GM19455 (cell line): Measurements from ENCODE around the gene GUCA1A.
"Not testable (repeated sequence)": the region's sequence is repeated elsewhere in the genome, so short reads cannot be mapped to it uniquely, and the experiment has no call there.

Experiments used
- ATAC-seq: cut with Tn5 transposase; IDR thresholded peaks from one replicate; pipeline ENCODE4 v1.9.1; 2021; ENCODE audit not compliant: unreplicated experiment

Gene GUCA1A

DNA sequence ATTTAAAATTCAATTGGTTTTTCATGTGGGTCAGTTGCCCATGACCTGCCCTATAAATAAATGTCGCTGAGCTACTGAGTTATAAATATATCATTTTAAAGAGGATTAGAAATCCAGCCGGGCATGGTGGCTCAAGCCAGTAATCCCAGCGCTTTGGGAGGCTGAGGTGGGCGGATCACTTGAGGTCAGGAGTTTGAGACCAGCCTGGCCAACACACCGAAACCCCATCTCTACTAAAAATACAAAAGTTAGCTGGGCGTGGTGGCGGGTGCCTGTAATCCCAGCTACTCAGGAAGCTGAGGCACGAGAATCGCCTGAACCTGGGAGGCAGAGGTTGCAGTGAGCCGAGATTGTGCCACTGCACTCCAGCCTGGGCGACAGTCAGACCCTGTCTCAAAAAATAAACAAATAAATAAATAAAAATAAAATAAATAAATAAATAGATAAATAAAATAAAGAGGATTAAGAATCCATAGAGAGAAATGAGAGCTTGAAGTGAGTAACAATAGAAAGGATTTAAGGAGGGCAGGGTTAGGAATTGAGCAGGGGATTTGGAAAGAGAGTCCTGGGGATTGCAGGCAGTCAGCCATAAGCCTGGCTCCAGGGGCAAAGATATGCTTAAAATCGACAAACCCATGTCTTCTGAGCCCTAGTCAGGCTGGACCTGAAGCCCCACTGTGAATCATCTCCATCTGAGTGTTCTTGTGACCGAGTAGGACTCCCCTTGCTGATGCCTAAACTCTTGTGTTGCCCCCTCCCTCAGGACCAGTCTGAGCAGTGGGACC is 29.2 kb downstream of the GUCA1A start:
- not testable (repeated sequence) for ATAC-seq

DNA sequence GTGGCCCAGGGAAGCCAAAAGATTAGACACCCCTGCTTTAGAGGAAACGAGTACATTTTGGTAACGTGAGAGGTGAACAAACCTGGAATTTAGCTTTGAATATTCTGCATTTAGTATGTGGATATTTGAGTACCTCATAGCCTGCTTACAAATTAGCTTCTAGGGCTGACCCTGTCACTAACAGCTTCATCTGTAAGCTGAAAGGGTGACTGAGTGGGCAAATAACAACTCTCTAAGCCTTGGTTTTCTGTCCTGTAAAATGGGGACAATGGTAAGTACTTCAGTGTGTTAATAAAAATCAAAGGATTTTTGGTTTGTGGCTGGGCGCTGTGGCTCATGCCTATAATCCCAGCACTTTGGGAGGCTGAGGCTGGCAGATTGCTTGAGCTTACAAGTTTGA is 30.0 kb downstream of the GUCA1A start:
- no peak for ATAC-seq

DNA sequence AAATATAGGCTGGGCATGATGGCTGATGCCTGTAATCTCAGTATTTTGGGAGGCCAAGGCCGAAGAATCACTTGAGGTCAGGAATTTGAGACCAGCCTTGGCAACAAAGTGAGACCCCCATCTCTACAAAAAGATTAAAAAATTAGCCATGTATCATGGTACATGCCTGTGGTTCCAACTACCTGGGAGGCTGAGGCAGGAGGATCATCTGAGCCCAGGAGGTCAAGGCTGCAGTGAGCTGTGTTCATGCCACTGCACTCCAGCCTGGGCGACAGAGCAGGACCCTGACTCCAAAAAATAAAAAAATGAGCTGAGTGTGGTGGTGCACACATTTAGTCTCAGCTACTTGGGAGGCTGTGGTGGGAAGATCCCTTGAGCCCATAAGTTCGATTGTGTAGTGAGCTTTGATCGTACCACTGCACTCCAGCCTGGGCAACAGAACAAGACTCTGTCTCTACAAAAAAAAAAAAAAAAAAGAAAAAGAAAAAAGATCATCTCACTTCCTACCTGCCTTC is 31.7 kb downstream of the GUCA1A start:
- no peak for ATAC-seq

DNA sequence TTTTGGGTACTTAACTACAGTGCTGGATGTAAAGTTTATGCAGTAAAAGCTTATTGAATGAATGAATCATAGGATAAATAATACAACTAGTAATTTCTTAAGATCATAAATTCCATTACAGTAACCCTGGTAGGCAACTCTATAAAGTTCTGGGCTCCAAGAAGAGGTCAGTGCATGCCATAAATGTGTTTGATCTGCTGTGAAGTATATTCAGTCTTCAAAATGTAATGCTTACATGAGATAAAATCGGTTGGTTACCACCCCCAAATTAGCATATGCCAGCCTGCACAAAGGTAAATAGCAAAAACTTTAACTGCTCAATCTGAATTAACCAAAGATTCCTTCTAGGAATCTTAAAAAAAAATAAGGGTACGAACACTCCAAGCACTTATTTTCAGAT is 34.4 kb downstream of the GUCA1A start:
- ATAC-seq = not testable (repeated sequence)

DNA sequence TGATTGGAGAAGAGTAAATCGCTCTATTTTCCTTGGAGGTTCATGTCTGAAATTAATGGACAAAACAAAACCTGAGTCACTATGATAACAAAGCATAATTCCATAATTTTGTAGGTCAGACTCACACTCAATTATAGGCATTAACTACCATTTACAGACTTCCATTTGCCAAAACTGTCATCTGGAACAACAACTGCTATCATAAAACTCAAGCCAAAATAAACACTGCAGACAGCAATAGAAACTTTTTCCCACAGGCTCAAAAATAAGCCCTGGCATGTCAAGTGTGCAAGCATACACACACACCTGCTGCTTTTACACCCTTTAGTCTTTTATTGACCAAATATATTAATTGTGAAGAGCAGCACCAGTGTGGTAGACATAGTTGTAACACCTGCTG is 37.4 kb downstream of the GUCA1A start:
- ATAC-seq = no peak

DNA sequence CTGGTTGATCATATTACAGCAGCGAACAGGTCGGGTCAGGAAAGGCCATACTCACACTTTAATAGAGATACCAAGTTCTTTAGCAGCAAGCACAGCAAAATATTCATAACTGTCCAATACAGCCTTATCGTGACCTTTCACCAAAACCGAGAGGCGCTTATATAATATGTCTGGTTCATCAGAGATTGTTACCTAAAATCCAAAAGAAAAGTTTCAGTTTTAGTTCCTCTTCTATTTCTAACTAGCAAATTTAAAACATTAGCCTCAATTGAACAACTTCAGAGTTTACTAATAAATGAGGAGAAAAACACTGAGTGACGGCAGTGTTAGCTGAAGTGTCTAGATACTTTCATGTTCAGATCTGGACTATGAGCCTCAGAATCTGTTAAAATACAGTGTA is 38.6 kb downstream of the GUCA1A start:
- no peak for ATAC-seq

DNA sequence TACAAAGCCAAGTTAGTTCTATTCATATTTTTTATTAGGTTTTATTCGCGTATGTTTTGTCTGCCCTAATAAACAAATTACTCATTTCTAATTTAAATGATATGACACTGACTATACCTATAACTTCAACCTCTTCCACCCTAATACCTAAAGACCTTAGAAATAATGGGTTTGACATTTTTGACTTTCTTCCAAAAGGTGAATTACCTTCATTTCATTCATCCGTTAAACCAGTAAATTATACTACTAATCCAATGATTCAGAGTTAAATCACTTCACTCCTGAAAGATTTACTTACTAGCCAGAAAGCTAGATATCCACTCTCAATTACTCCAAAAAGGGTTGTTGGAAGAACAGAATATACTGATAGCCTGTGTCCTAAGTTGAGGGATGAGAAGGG is 39.3 kb downstream of the GUCA1A start:
- ATAC-seq = no peak

DNA sequence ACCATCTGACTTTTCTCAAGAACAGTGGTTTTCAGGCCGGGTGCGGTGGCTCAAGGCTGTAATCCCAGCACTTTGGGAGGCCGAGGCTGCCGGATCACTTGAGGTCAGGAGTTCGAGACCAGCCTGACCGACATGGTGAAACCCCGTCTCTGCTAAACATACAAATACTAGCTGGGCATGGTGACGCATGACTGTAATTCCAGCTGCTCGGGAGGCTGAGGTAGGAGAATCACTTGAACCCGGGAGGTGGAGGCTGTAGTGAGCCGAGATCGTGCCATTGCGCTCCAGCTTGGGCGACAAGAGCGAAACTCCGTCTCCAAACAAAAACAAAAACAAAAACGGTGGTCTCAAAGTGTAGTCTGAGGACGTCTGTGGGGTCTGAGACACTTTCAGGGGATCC is 43.3 kb downstream of the GUCA1A start:
- not testable (repeated sequence) for ATAC-seq

DNA sequence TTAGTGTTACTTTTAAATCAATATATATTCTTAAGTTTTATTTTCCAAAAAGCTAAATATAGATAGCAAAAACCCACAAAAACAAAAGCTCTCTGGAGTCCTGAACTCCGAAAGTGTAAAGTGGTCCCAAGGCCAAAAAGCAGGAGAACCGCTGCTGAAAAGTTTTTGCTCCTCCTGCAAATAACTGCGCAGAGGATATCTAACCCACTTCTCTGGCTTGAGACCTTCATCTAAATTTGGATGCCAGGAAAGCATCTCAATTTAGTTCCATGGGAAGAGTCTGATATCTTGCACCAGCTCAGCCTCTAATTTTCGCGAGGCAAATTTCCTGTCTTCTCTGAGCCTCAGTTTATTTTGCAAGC is 44.0 kb downstream of the GUCA1A start:
- no peak for ATAC-seq

DNA sequence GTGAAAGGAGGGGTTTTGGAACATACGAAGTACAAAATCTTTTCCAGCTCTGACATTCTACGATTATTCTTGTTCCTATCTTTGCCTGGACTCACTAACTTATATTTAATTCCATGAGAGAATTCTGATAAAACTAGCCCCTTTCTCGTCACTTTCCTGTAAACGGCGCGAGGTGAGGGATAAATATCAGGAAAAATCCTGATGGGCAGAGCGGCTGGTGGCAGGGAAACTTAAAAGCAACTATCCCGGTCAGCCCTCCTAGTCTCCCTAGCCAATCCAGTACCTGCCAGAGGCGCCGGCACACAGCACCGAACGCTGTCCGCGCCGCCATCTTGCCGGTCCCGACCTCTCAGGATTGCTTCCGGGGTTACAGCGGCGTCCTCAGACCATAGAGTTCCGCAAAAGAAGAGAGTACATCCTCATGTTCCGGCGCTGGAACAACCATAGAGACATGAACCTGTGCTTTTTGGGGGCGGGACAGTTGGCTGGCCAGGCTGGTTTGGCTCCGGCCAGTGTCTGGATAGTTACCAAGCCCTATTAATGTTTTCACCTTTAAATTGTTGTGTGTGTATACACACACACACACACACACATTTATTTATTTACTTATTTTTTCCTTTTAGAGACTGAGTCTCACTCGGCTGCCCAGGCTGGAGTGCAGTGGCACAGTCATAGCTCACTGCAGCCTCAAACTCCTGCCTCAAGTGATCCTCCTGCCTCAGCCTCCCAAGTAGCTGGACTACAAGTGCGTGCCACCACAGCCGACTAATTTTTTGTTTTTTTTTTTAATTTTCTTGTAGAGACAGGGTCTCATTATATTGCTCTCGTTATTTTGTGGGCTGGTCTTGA is 44.6 kb downstream of the GUCA1A start, which contains the start of gene MRPS10:
Gene MRPS10 (minus strand): TSS at position 343 of the 849 bp plus-strand sequence. CDS start 12 bp downstream, at position 331.
- ATAC-seq = peak; percentile 97

DNA sequence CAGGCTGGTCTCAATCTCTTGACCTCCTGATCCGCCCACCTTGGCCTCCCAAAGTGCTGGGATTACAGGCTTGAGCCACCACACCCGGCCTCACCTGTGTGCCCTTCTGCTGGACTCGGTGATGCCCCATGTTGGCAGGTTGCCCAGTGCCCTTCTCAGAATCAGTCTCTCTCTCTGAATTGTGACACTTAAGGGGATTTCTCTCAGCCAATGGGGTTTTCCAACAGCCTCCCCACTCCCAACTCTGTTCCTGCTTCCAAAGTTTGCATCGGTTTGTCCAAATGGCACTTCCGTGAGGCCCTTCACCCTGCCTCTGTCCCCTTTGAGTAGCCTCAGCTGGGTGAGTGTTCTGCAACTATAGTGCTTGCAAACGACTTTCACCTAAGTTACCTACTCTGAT is 47.6 kb downstream of the GUCA1A start:
- ATAC-seq = no peak

DNA sequence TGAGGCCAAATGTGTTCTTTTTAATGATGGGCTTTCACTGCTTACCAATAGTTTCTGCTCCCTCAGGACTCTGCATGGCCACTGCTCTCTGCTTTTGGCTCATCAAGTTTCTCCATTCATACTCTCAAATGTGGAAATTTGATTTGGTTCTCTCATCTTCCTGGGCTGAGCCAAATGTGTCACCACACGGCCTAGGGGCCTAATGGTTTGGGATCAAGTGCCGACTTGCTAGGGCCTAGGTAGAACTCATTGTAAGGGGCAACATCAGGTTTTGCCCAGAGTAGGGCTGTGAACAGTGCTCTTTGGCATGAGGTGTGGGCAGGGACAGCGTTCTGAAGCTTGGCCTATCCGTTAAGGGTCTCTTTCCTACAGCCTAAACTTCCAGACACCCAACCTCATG is 48.4 kb downstream of the GUCA1A start:
- ATAC-seq = no peak

DNA sequence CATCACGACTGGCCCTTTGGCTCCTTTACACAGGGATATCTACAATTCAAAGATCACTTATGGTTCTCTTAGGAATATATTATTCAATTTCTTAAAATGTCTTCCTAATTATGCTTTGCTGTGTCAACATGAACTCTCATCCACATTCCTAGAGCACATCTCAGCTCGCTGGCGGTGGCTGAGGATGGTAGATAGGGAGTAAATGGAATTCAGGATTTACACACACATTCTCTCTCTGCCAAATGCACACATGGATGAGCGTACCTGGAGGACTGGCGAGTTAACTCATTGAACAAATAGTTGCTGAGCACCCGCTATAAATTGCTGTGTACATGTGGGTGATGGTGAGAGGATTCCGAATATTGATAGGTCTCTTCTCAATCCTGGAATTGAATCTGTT is 49.3 kb downstream of the GUCA1A start:
- no peak for ATAC-seq

DNA sequence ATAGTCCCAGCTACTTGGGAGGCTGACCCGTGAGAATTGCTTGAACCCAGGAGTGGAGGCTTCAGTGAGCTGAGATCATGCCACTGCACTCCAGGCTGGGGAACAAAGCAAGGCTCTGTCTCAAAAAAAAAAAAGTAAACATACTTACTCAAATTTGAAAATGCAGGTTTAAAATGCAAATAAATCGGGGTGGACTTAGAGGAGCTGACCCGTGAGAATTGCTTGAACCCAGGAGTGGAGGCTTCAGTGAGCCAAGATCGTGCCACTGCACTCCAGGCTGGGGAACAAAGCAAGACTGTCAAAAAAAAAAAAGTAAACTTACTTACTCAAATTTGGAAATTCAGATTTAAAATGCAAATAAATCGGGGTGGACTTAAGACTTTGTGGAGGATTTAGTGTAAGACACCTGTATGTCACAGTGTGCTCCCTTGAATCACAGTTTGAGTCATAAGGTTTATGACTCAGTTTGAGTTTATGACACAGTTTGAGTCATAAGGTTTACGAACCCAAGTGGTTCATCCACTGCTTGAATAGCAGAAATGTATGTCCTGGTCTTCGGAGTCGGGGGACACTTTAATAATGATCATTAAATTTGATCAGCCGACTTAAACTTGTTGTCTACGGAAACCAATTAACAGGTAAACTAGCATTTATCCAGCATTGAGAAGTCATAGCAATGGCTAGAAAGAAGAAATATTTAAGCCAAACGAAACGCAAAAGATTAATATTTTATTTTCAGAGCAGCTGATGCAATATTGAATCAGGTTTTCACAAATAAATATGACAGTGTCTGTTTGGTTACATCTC is 51.3 kb downstream of the GUCA1A start:
- peak; percentile 92 for ATAC-seq

DNA sequence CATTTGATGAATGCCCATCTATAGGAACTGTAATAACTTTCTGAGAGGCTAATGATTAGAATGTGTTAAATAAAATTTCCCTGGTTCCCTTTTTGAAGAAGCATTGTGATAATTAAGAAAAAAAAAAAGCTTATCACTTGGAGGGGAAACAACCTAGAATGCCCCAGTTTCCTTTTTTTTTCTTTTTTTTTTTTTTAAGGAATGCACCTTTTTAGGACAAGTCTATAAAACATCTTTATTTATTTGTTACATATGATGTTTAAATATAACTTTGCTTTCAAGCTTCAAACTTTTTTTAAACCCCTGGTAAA is 51.8 kb downstream of the GUCA1A start:
- ATAC-seq = no peak

DNA sequence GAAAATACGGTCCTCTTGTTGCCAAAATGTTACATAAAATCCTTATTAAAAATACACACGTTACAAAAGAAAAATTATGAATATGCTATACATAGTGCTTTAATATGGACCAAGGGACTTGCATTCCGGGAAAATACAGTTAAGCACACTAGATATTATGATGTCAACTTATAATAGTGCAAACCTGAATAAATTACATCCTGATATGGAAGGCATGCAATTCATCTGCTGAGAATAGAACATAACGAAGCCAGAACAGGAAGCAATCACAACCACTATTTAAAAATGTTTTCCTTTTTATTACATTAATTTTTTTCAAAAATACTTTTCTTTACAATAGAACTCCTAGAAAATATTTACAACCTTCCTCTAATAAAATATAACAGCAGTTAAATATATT is 52.3 kb downstream of the GUCA1A start:
- ATAC-seq = no peak

DNA sequence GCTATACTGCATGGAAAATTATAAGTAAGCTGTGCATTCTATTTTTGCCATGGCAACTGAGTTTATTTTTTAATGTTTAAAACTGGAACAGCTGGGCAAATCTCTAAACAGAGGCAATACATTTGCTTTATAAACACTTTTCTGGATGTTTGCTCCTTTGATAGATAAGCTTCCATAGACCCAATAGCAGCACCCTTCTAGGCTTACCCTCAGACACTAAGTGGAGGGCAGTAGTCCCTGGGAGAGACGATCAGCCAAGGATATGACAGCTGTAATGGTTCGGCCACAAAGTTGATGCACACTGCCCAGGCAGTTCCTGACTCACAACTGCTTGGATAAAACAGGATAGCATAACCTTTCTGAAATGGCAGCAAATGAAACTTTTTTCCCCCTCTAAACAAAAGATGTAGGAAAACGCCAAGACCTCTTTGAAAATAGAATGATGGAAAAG is 53.0 kb downstream of the GUCA1A start:
- no peak for ATAC-seq

DNA sequence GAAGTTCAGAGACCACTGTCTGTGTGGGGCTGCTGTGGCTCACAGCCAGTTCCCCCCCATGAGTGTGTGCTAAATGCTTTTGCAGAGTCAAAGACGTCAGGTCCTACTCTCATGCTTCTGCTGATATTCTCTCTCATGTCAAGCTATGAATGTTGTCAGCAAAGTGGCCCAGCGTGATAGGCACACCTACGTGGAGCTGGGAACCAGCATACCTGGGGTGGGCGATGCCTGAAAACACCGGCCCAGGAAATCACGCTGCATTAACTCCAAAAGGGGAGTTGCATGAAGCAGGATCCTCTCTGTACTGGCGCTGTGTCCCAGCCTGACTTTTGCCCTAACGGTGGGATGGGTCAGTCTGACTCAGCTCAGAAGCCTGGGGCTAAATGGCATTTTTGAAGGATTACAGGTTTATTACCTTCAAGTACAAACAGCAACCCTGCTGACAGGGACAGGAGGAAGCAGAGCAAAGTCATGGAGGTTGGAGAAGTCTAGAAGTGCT is 53.5 kb downstream of the GUCA1A start:
- no peak for ATAC-seq

DNA sequence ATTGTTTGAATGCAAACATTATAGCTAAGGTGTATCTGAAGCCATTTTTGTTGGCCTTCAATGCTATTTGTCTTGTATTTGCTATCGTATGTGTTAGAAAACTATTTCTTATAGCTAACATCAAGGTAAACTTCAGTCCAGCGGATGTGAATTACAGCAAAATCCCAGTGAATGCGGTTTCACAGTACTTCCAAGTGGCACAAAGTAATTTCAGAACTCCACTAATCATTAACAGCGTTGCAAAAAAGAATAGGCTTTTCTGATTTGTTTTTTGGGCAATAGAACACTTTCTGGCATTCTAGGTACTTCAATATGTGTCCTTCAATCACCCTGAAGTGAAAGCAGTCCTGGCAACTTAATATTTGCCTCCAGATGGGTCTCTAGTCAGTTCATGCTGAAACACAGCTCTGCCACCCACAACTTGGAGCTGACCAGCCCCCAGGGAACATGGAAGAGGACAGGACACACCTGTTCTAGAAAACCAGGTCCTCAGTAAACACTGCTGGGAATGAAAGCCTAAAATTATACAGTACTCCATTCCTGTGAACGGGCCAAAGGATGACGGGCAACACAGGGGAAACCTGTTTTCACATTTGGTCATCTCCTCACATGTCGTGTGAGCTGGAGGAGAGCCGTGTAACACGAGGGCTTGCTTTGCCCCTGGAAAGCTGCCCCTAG is 54.1 kb downstream of the GUCA1A start:
- ATAC-seq = no peak

DNA sequence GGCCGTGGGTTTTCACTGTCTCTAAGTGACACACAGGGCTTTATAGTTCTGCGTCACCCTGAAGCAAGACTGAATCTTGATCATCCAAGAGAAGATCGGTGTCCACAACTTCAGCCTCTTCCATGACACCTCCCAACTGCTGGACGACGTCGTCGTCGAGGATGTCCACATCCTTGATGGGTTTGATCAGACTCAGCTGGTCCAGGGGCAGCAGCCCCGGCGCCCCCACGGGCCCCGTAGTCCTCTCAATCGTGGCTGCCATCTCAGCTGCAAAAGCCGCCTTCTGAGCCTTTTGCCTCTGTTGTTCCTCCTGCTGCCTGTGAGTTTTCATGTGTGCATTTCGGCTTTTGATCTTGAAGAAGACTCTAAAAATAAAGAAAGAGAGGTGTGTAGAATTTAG is 55.1 kb downstream of the GUCA1A start:
- no peak for ATAC-seq
